ENCODE results near the gene ATP10D.
A peak's percentile ranks its signal among the peaks of the same experiment; 100 is the strongest.
"Not testable (repeated sequence)": the region's sequence is repeated elsewhere in the genome, so short reads cannot be mapped to it uniquely, and the experiment has no call there.

The ATP10D gene

GRCh38 chr4:47486231-47486673 is 1.2 kb downstream of the ATP10D start:
- DNase-seq (ENCODE audit: low read depth) = no peak

GRCh38 chr4:47486727-47487126 is 1.7 kb downstream of the ATP10D start:
- not testable (repeated sequence) for DNase-seq (ENCODE audit: low read depth)

More at GRCh38 chr4:47486231-47486673, 1.2 kb downstream of the ATP10D start:
- peak overlapping the region; percentile 79 for H3K4me3 ChIP-seq (ENCODE audit: low read length)
- no peak for TF ChIP-seq CTCF (conservative IDR thresholded peaks at IDR 0.05; ENCODE audit: low read depth, low read length)

GRCh38 chr4:47488706-47489105 is 3.6 kb downstream of the ATP10D start:
- no peak for DNase-seq (ENCODE audit: low read depth)

More at GRCh38 chr4:47486727-47487126, 1.7 kb downstream of the ATP10D start:
- H3K4me3 ChIP-seq (ENCODE audit: low read length) = peak overlapping the region; percentile 79

GRCh38 chr4:47490550-47490949 is 5.5 kb downstream of the ATP10D start:
- TF ChIP-seq CTCF (conservative IDR thresholded peaks at IDR 0.05; ENCODE audit: low read depth, low read length) = peak; percentile 54
- no peak overlapping the region for H3K4me3 ChIP-seq (ENCODE audit: low read length)
- no peak for DNase-seq (ENCODE audit: low read depth)

More at GRCh38 chr4:47488706-47489105, 3.6 kb downstream of the ATP10D start:
- TF ChIP-seq CTCF (conservative IDR thresholded peaks at IDR 0.05; ENCODE audit: low read depth, low read length) = no peak
- H3K4me3 ChIP-seq (ENCODE audit: low read length) = no peak overlapping the region

GRCh38 chr4:47493238-47494123 is 8.4 kb downstream of the ATP10D start:
- no peak for DNase-seq (ENCODE audit: low read depth)
- TF ChIP-seq CTCF (conservative IDR thresholded peaks at IDR 0.05; ENCODE audit: low read depth, low read length) = no peak
- H3K4me3 ChIP-seq (ENCODE audit: low read length) = no peak overlapping the region

GRCh38 chr4:47494124-47494430 is 9.0 kb downstream of the ATP10D start:
- no peak for DNase-seq (ENCODE audit: low read depth)
- no peak overlapping the region for H3K4me3 ChIP-seq (ENCODE audit: low read length)
- no peak for TF ChIP-seq CTCF (conservative IDR thresholded peaks at IDR 0.05; ENCODE audit: low read depth, low read length)

- DNase-seq (ENCODE audit: low read depth) = no peak
- no peak for TF ChIP-seq CTCF (conservative IDR thresholded peaks at IDR 0.05; ENCODE audit: low read depth, low read length)
- no peak overlapping the region for H3K4me3 ChIP-seq (ENCODE audit: low read length)
Observed at GRCh38 chr4:47498899-47499298, 13.8 kb downstream of the ATP10D start.
